K562 (cell line): ENCODE data around the gene SURF4. TPM values are rescaled to one million over a fixed set of nuclear protein-coding genes. Genes with fewer than 3 reads are reported as not detected.

Source experiments
- CBFA2T3 ChIP-seq: fragments of 450-650 bp; IDR thresholded peaks from 2 replicates; pipeline ENCODE4 v1.6.1; 2017
- CHD4 ChIP-seq: fragments of 200-600 bp; sonication (generic); IDR thresholded peaks from 3 replicates; pipeline ENCODE4 v1.6.1; 2012; ENCODE audit warnings: low read depth, mild to moderate bottlenecking, mixed read lengths, low read length, inconsistent platforms; ENCODE audit not compliant: insufficient read depth, insufficient replicate concordance, poor library complexity, severe bottlenecking
- DACH1 ChIP-seq: fragments of 450-650 bp; IDR thresholded peaks from 2 replicates; pipeline ENCODE4 v1.6.1; 2018; ENCODE audit not compliant: partially characterized antibody
- FOXJ2 ChIP-seq: fragments of 200-800 bp; sonication (Bioruptor generic); IDR thresholded peaks from 2 replicates; pipeline ENCODE4 v1.6.1; 2016; ENCODE audit warnings: missing genetic modification characterization, missing compliant biosample characterization
- GABPA ChIP-seq: fragments of 200-800 bp; sonication (Bioruptor generic); conservative IDR thresholded peaks from 2 replicates; pipeline ENCODE4 v1.6.1; 2016; ENCODE audit warnings: low read depth, missing genetic modification characterization, missing compliant biosample characterization
- GTF2A2 ChIP-seq: IDR thresholded peaks from 2 replicates; pipeline ENCODE4 v1.6.1; 2016; ENCODE audit warnings: mild to moderate bottlenecking, missing genetic modification characterization, missing compliant biosample characterization
- HBP1 ChIP-seq: fragments of 450-650 bp; formaldehyde crosslinking; IDR thresholded peaks from 2 replicates; pipeline ENCODE4 v1.4.0; 2022; ENCODE audit warnings: missing genetic modification characterization
- NEUROD1 ChIP-seq: fragments of 150-350 bp; IDR thresholded peaks from 2 replicates; pipeline ENCODE4 v1.6.1; 2014; ENCODE audit warnings: borderline replicate concordance, low read length, low read depth; ENCODE audit not compliant: partially characterized antibody
- NR3C1 ChIP-seq: sonication (generic); formaldehyde crosslinking; IDR thresholded peaks from 2 replicates; pipeline ENCODE4 v1.8.1; 2022; ENCODE audit warnings: missing genetic modification reagents
- POLR2B ChIP-seq: fragments of 450-650 bp; IDR thresholded peaks from 2 replicates; pipeline ENCODE4 v1.6.1; 2018; ENCODE audit warnings: low read depth; ENCODE audit not compliant: partially characterized antibody
- POLR3A ChIP-seq: IDR thresholded peaks from 2 replicates; pipeline ENCODE4 v1.6.1; 2011; ENCODE audit warnings: borderline replicate concordance, mild to moderate bottlenecking, moderate library complexity; ENCODE audit not compliant: insufficient read length, insufficient read depth; ENCODE audit errors: extremely low read depth
- RAD51 ChIP-seq: fragments of 450-650 bp; IDR thresholded peaks from 2 replicates; pipeline ENCODE4 v1.7.1; 2016; ENCODE audit warnings: low read depth, mild to moderate bottlenecking, borderline replicate concordance
- SRSF9 ChIP-seq: fragments of 200-400 bp; formaldehyde crosslinking; IDR thresholded peaks from 2 replicates; pipeline ENCODE4 v1.6.1; 2017; ENCODE audit warnings: low read depth, low read length, borderline replicate concordance
- YBX1 ChIP-seq: fragments of 450-650 bp; IDR thresholded peaks from 2 replicates; pipeline ENCODE4 v1.7.1; 2016; ENCODE audit warnings: mild to moderate bottlenecking
- ZC3H11A ChIP-seq: IDR thresholded peaks from 2 replicates; pipeline ENCODE4 v1.6.1; 2012; ENCODE audit warnings: low read depth, low read length, improper control_type of control experiment
- ZNF146 ChIP-seq: IDR thresholded peaks from one replicate; pipeline ENCODE4 v1.6.1; 2018; ENCODE audit warnings: missing compliant biosample characterization; ENCODE audit not compliant: unreplicated experiment
- ZNF347 ChIP-seq: fragments of 450-650 bp; formaldehyde crosslinking; IDR thresholded peaks from 2 replicates; pipeline ENCODE4 v1.4.0; 2020; ENCODE audit warnings: low read depth, mild to moderate bottlenecking, moderate library complexity
- ZNF79 ChIP-seq: fragments of 250-450 bp; sonication (Bioruptor Pico); IDR thresholded peaks from 2 replicates; pipeline ENCODE4 v1.4.0; 2020; ENCODE audit warnings: low read depth, mild to moderate bottlenecking, moderate library complexity
- ZSCAN29 ChIP-seq: fragments of 450-650 bp; IDR thresholded peaks from 2 replicates; pipeline ENCODE4 v1.6.1; 2017
- polyA plus RNA-seq, 8 experiments: library from polyadenylated mRNA; depleted of rRNA in 4 of 8; stranded (reverse) in 5 of 8; unstranded in 3 of 8; fragments of >200 nt; fragmentation: Nextera tagmentation in 2 of 8; fragmentation: Illumina TruSeq in 1 of 8; extraction: Ambion mirVana in 2 of 8; extraction: Trizol in 1 of 8; gene quantifications; 2 replicates each; pipeline versions ENCODE4 v1.2.1 to v1.2.3, GENCODE V29; 2011 to 2014; ENCODE audit warnings: inconsistent platforms in 1 of 8, missing spikeins in 1 of 8
- total RNA-seq, 7 experiments: library from RNA; depleted of rRNA in 6 of 7; stranded (reverse); fragments of >200 nt in 6 of 7; fragmentation: Illumina TruSeq in 2 of 7; extraction: Trizol in 2 of 7; gene quantifications; 2 replicates each; pipeline versions ENCODE4 v1.2.1 to v1.2.3, GENCODE V29; 2011 to 2021; ENCODE audit warnings: low replicate concordance in 1 of 7
- TF ChIP-seq, protein P1 (sequence below): fragments of 450-650 bp; IDR thresholded peaks from 2 replicates; pipeline ENCODE4 v1.7.1; 2018; ENCODE audit warnings: mild to moderate bottlenecking, low read depth; ENCODE audit not compliant: partially characterized antibody
- TF ChIP-seq, protein P2 (sequence below): fragments of 450-650 bp; IDR thresholded peaks from 2 replicates; pipeline ENCODE4 v1.6.1; 2016; ENCODE audit warnings: borderline replicate concordance

SURF4 gene
- total and polyA plus RNA-seq, 9 of the 15 experiments (the other 6 are each of a cell fraction or from before 2014, with no cell fraction given), result 8.4 to 176 (median 130) TPM

DNA sequence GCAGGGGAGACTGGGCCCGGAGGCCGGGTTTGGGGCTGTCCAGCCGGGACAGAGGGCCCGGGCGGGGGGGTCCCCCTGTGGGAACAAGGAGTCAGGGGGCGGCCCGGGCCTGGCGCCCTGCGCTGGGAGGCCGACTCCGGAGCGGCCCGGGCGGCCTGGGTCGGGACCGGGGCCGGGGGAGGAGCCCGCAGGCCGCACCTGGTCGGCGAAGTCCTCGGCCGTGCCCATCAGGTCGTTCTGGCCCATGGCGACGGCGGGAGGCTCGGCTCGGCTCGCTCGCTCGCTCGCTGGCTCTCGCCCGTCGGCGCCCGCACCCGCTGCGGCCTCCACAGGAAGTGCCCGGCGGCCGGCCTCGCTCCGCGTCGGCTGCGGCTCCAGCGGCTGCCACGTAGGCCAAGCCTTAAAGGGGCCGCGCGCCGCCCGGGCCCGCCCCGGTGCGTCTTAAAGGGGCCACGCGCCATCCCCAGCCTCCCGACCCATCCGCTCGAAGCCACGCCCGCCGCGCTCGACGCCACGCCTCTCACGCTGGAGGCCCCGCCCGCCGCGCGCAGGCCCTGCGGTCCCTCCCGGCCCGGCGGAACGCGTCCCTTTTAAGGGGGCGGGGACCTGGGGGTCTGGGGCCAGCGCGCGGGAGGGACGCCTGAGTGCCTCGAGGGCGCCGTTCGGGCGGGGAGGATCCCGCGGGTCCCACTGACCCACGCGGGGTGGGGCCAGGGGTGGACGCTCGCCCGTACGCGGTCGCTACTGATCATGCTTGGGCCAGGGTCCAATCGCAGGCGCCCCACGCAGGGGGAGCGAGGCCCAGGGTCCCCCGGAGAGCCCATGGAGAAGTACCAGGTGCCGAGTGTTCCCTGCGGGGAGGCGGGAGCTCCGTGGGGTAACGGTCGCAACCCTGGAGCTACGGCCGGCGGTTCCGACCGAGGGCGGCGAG lies at the start of gene SURF4, which contains the start of gene STKLD1 (continued):
- TF ChIP-seq, protein P1, sequence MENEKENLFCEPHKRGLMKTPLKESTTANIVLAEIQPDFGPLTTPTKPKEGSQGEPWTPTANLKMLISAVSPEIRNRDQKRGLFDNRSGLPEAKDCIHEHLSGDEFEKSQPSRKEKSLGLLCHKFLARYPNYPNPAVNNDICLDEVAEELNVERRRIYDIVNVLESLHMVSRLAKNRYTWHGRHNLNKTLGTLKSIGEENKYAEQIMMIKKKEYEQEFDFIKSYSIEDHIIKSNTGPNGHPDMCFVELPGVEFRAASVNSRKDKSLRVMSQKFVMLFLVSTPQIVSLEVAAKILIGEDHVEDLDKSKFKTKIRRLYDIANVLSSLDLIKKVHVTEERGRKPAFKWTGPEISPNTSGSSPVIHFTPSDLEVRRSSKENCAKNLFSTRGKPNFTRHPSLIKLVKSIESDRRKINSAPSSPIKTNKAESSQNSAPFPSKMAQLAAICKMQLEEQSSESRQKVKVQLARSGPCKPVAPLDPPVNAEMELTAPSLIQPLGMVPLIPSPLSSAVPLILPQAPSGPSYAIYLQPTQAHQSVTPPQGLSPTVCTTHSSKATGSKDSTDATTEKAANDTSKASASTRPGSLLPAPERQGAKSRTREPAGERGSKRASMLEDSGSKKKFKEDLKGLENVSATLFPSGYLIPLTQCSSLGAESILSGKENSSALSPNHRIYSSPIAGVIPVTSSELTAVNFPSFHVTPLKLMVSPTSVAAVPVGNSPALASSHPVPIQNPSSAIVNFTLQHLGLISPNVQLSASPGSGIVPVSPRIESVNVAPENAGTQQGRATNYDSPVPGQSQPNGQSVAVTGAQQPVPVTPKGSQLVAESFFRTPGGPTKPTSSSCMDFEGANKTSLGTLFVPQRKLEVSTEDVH, result no peak
- TF ChIP-seq, protein P2, sequence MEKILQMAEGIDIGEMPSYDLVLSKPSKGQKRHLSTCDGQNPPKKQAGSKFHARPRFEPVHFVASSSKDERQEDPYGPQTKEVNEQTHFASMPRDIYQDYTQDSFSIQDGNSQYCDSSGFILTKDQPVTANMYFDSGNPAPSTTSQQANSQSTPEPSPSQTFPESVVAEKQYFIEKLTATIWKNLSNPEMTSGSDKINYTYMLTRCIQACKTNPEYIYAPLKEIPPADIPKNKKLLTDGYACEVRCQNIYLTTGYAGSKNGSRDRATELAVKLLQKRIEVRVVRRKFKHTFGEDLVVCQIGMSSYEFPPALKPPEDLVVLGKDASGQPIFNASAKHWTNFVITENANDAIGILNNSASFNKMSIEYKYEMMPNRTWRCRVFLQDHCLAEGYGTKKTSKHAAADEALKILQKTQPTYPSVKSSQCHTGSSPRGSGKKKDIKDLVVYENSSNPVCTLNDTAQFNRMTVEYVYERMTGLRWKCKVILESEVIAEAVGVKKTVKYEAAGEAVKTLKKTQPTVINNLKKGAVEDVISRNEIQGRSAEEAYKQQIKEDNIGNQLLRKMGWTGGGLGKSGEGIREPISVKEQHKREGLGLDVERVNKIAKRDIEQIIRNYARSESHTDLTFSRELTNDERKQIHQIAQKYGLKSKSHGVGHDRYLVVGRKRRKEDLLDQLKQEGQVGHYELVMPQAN, result 0 out of 2 replicates have a peak, but pooled peaks have one; percentile 18
- no peak for TF ChIP-seq FOXJ2 (tag)
- no peak for TF ChIP-seq YBX1
- TF ChIP-seq SRSF9, result no peak
- no peak for TF ChIP-seq ZSCAN29
- TF ChIP-seq GABPA (tag), result peak; percentile 86
- no peak for TF ChIP-seq RAD51
- TF ChIP-seq ZNF146 (CRISPR knock-in tag), result no peak
- TF ChIP-seq POLR3A, result no peak
- TF ChIP-seq ZNF79 (CRISPR knock-in tag), result no peak
- peak; percentile 23 for TF ChIP-seq POLR2B
- no peak for TF ChIP-seq GTF2A2 (tag)
- TF ChIP-seq ZNF347 (CRISPR knock-in tag), result no peak
- TF ChIP-seq NR3C1 (CRISPR knock-in tag), result peak; percentile 79; the same call in 1 of the 2 replicates
- no peak for TF ChIP-seq ZC3H11A
- no peak for TF ChIP-seq CBFA2T3
- TF ChIP-seq CHD4, result no peak
- peak; percentile 95 for TF ChIP-seq NEUROD1
- TF ChIP-seq DACH1, result no peak
- TF ChIP-seq HBP1 (CRISPR knock-in tag), result no peak
